ENCODE data around the gene KRT13.

KRT13 gene

DNA sequence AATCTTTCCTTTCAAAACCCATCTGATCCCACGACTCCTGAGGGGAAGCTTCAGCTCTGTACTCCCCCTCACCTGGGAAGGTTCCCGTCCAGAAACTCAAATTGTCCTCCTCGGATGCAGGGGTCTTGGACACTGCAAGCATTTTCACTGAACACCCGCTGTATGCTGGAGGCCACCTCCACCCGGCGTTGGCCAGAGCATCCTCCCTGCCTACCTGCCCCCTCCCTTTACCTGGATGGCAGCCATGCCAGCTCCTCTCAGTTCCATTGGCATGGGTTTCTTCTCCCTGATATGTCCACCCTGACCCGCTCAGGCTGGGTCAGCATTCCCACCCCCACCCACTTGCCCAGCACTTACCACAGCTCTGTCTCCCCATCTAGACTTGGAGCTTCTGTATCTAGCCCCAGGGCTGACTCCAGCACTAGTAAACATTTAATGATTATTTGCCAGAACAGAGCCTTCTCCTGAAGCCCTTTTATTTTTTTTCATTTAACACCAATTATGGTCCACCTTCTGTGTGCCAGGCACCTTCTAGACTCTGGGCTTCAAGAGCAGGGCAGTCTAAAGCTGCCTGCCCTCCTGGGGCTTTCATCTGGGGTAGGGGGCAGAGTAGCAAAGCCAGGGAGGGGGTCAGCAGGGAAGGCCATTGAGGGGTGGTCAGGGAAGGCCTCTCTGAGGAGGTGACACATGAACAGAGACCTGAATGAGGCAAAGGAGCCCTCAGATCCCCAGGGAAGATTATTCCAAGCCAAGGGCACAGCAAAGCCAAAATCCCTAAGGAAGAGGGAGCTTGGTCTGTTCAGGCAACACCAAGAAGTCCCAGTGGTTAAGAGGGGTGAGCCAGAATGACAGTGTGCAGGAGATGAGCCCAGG is 31.6 kb upstream of the KRT13 start:
- DNase-seq = no peak
- Histone ChIP-seq H3K27ac (no peak overlapping the region), H3K36me3 (replicated peaks) (no peaks in the 10 kb centered on the region), H3K27me3 (replicated peaks) (no peaks in the 10 kb centered on the region), H3K4me3 (ENCODE audit: low read depth, low read length) (no peak overlapping the region)
- in situ Hi-C loops (cut with HindIII; ENCODE audit: low pct_ligation_motif_present, low sequenced_read_pairs) = no loop called here
- TF ChIP-seq, protein P1, sequence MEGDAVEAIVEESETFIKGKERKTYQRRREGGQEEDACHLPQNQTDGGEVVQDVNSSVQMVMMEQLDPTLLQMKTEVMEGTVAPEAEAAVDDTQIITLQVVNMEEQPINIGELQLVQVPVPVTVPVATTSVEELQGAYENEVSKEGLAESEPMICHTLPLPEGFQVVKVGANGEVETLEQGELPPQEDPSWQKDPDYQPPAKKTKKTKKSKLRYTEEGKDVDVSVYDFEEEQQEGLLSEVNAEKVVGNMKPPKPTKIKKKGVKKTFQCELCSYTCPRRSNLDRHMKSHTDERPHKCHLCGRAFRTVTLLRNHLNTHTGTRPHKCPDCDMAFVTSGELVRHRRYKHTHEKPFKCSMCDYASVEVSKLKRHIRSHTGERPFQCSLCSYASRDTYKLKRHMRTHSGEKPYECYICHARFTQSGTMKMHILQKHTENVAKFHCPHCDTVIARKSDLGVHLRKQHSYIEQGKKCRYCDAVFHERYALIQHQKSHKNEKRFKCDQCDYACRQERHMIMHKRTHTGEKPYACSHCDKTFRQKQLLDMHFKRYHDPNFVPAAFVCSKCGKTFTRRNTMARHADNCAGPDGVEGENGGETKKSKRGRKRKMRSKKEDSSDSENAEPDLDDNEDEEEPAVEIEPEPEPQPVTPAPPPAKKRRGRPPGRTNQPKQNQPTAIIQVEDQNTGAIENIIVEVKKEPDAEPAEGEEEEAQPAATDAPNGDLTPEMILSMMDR (IDR thresholded peaks at IDR 0.05; ENCODE audit: low read depth, low read length, missing control alignments) = no peak

DNA sequence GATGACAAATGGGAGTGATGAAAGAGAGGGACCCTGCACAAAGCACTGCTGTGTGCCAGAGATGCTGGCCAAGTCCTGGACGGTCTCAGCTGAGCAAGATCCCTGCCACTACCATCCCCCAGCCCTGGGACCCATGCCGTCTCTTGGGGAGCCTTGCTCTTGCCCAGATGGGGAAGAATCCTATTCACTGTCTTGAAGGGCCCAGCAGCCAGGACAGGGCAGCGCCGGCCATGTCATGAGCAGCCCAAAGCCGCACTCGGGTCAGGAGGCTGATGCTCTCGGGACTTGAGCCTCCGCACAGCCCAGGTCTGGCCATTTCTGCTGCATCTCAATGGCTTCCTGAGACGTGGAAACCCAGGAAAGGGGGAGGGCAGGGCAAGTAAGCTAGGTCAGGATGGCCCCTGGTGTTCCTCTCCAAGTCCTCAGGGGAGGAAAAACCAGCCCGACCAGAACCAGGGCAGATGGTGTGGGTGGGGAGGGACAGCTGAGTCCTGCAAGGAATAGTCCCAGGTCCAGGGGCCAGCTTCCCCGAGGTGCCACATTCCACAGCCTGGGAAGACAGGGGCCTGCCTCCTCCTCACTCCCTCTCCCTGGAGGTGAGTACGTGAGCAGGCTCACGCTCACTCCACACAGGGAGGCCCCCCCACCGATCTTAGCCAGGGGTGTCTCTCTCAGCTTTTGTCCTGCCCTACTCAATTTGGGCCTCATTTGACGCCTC is 30.5 kb upstream of the KRT13 start:
- in situ Hi-C loops (cut with HindIII; ENCODE audit: low pct_ligation_motif_present, low sequenced_read_pairs) = no loop called here
- Histone ChIP-seq H3K4me3 (ENCODE audit: low read depth, low read length) (no peak overlapping the region), H3K27ac (no peak overlapping the region), H3K36me3 (replicated peaks) (no peaks in the 10 kb centered on the region), H3K27me3 (replicated peaks) (no peaks in the 10 kb centered on the region)
- no peak for DNase-seq
- TF ChIP-seq, protein P1 (IDR thresholded peaks at IDR 0.05; ENCODE audit: low read depth, low read length, missing control alignments) = no peak

DNA sequence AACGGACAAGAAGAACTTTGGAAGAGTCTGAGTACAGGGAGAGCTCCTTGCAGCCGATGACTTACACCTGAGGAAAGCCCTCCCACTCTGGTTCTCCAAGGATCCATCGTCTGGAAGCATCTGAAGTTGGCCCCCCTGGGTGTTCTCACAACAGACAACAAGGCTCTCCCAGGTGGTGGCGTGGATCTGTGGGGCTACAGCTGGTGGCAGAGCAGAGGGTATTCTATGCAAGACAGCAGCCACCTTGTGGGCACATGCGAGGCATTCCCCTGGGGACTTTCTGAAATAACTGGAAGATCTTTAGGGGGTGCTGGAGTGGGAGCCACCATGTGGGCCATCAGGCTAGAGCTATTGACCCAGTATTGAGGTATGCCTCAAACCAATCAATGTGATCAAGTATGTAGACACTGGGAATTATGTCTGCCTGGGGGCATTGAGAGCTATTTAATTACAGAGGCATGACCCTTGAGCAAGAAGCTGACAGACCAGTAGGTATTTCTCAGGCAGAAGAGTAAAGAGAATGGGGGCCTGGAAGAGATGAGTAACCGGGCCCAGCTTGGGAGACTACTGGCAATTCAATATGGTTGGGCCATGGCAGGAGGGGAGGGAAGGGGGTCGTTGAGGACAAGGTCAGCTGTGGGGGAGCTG is 29.6 kb upstream of the KRT13 start:
- in situ Hi-C loops (cut with HindIII; ENCODE audit: low pct_ligation_motif_present, low sequenced_read_pairs) = no loop called here

DNA sequence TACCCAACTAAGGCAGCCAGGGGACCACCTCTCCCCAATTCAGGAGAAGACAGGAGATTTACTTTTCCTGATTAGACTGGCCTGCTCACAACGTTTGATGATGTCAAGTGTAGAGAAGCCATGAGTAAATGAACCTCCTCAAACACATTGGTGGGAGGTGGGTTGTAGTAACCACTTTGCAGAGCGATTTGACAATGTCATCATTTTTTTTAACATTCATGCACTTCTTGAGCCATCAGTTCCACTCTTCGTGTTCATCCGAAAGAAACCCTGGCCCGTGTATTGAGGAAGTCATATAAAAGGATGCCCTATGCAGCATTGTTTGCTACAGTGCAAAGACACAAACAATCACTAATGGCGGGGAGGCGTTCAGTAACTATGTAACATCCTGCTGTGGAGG is 28.2 kb upstream of the KRT13 start:
- in situ Hi-C loops (cut with HindIII; ENCODE audit: low pct_ligation_motif_present, low sequenced_read_pairs) = no loop called here
- Histone ChIP-seq H3K27ac (no peak overlapping the region), H3K4me3 (ENCODE audit: low read depth, low read length) (no peak overlapping the region), H3K36me3 (replicated peaks) (no peaks in the 10 kb centered on the region), H3K27me3 (replicated peaks) (no peaks in the 10 kb centered on the region)
- DNase-seq = no peak
- TF ChIP-seq, protein P1 (IDR thresholded peaks at IDR 0.05; ENCODE audit: low read depth, low read length, missing control alignments) = no peak

More for the DNA sequence above, 29.6 kb upstream of the KRT13 start:
- TF ChIP-seq, protein P1 (IDR thresholded peaks at IDR 0.05; ENCODE audit: low read depth, low read length, missing control alignments) = no peak
- no peak for DNase-seq
- no peak overlapping the region for H3K27ac ChIP-seq
- no peaks in the 10 kb centered on the region for H3K27me3 ChIP-seq (replicated peaks)
- no peaks in the 10 kb centered on the region for H3K36me3 ChIP-seq (replicated peaks)
- H3K4me3 ChIP-seq (ENCODE audit: low read depth, low read length) = no peak overlapping the region

DNA sequence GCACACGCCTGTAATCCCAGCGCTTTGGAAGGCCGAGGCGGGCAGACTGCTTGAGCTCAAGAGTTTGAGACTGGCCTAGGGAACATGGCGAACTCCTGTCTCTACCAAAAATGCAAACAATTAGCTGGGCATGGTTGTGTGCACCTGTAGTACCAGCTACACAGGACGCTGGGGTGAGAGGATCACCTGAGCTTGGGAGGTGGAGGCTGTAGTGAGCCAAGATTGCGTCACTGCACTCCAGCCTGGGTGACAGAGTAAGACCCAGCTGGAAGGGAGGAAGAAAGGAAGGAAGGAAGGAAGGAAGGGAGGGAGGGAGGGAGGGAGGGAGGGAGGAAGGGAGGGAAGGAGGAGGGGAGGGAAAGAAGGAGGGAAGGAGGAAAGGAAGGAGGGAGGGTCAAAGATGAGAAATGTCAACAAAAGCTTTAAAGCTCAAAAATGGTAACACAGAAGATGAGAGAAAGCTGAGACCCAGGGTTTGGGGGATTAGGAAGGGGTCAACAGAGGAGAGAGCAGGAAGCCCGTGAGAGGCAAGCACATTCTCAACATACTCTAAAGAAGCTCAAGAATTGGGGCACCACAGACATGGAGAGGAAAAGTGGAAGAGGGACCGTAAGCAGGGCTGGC is 27.6 kb upstream of the KRT13 start:
- in situ Hi-C loops (cut with HindIII; ENCODE audit: low pct_ligation_motif_present, low sequenced_read_pairs) = no loop called here
- H3K27me3 ChIP-seq (replicated peaks) = no peaks in the 10 kb centered on the region
- TF ChIP-seq, protein P1 (IDR thresholded peaks at IDR 0.05; ENCODE audit: low read depth, low read length, missing control alignments) = no peak
- no peak for DNase-seq
- H3K4me3 ChIP-seq (ENCODE audit: low read depth, low read length) = no peak overlapping the region
- H3K36me3 ChIP-seq (replicated peaks) = no peaks in the 10 kb centered on the region
- no peak overlapping the region for H3K27ac ChIP-seq
